ENCODE data around the gene ADAM15. TPM values are rescaled to one million over a fixed set of nuclear protein-coding genes. Genes with fewer than 3 reads are reported as not detected.

The ADAM15 gene
- total and polyA plus RNA-seq, 5 donors from 2014 or later, result 9.8 to 31.5 (median 20.6) TPM

GRCh38 chr1:155014709-155015508 is 36.2 kb upstream of the ADAM15 start:
- DNase-seq (no peak), ATAC-seq (ENCODE audit: low read depth in 2 of 2) (no peak)
- H3K4me3 ChIP-seq (ENCODE audit: low read depth, low read length), result no peak overlapping the region
- peak overlapping the region; percentile 84 for H3K27ac ChIP-seq (ENCODE audit: insufficient read depth, low read length, poor library complexity, severe bottlenecking)
- H3K4me1 Mint-ChIP-seq, result peaks cover 12 to 82% (median 59%) of the 10 kb centered on the region in 4 donors
- no peaks in the 10 kb centered on the region for H3K27me3 ChIP-seq (ENCODE audit: control insufficient read depth, insufficient read depth, low read length)
- H3K9me3 ChIP-seq (ENCODE audit: control insufficient read depth in 2 of 2, low read length in 2 of 2), result no peaks in the 10 kb centered on the region
- H3K27ac Mint-ChIP-seq, result peak overlapping the region; percentile 92 to 99 (median 92)
- peaks cover 0 to 2% (median 0%) of the 10 kb centered on the region in 7 donors for H3K9me3 Mint-ChIP-seq
- H3K4me1 ChIP-seq (ENCODE audit: control insufficient read depth, insufficient read depth, low read length, poor library complexity, severe bottlenecking), result peaks cover 86% of the 10 kb centered on the region
- no peaks in the 10 kb centered on the region for H3K27me3 Mint-ChIP-seq
- H3K4me3 Mint-ChIP-seq, result peak overlapping the region; percentile 81 to 91 (median 86)
- H3K36me3 Mint-ChIP-seq, result peaks cover 13% of the 10 kb centered on the region
- peaks cover 18% of the 10 kb centered on the region for H3K36me3 ChIP-seq (ENCODE audit: control insufficient read depth, insufficient read depth, low read length)

GRCh38 chr1:155015527-155016230 is 35.4 kb upstream of the ADAM15 start:
- Mint-ChIP-seq H3K27me3 (no peaks in the 10 kb centered on the region), H3K4me1 (peaks cover 14 to 81% (median 58%) of the 10 kb centered on the region in 4 donors), H3K9me3 (peaks cover 0 to 2% (median 0%) of the 10 kb centered on the region in 7 donors), H3K27ac (peak overlapping the region; percentile 92 to 99 (median 94)), H3K36me3 (peaks cover 12% of the 10 kb centered on the region), H3K4me3 (peak overlapping the region; percentile 62 to 89 (median 76))
- Histone ChIP-seq H3K4me1 (ENCODE audit: control insufficient read depth, insufficient read depth, low read length, poor library complexity, severe bottlenecking) (peaks cover 79% of the 10 kb centered on the region), H3K36me3 (ENCODE audit: control insufficient read depth, insufficient read depth, low read length) (peaks cover 18% of the 10 kb centered on the region), H3K9me3 (ENCODE audit: control insufficient read depth in 2 of 2, low read length in 2 of 2) (no peaks in the 10 kb centered on the region), H3K27me3 (ENCODE audit: control insufficient read depth, insufficient read depth, low read length) (no peaks in the 10 kb centered on the region), H3K27ac (ENCODE audit: insufficient read depth, low read length, poor library complexity, severe bottlenecking) (peak overlapping the region; percentile 84), H3K4me3 (ENCODE audit: low read depth, low read length) (no peak overlapping the region)
- no peak for DNase-seq
- no peak for ATAC-seq (ENCODE audit: low read depth in 2 of 2)

- Histone ChIP-seq H3K27me3 (ENCODE audit: control insufficient read depth, insufficient read depth, low read length) (no peaks in the 10 kb centered on the region), H3K4me1 (ENCODE audit: control insufficient read depth, insufficient read depth, low read length, poor library complexity, severe bottlenecking) (peaks cover 72% of the 10 kb centered on the region), H3K9me3 (ENCODE audit: control insufficient read depth in 2 of 2, low read length in 2 of 2) (no peaks in the 10 kb centered on the region), H3K27ac (ENCODE audit: insufficient read depth, low read length, poor library complexity, severe bottlenecking) (peak overlapping the region; percentile 84), H3K36me3 (ENCODE audit: control insufficient read depth, insufficient read depth, low read length) (peaks cover 18% of the 10 kb centered on the region), H3K4me3 (ENCODE audit: low read depth, low read length) (no peak overlapping the region)
- DNase-seq (peak; percentile 22 to 71 (median 36)), ATAC-seq (ENCODE audit: low read depth in 2 of 2) (no peak)
- Mint-ChIP-seq H3K4me3 (peak overlapping the region; percentile 62 to 89 (median 76)), H3K27ac (peak overlapping the region; percentile 92 to 99 (median 94)), H3K27me3 (no peaks in the 10 kb centered on the region), H3K4me1 (peaks cover 14 to 75% (median 59%) of the 10 kb centered on the region in 4 donors), H3K36me3 (peaks cover 12% of the 10 kb centered on the region), H3K9me3 (peaks cover 0 to 2% (median 0%) of the 10 kb centered on the region in 7 donors)
These were observed 34.8 kb upstream of the ADAM15 start for GRCh38 chr1:155016231-155016831.

- H3K27me3 ChIP-seq (ENCODE audit: control insufficient read depth, insufficient read depth, low read length), result no peaks in the 10 kb centered on the region
- ATAC-seq (ENCODE audit: low read depth in 2 of 2) (peak; percentile 90 to 94), DNase-seq (peak; percentile 82 to 92 (median 89))
- peak overlapping the region; percentile 71 to 89 (median 82) for H3K4me3 Mint-ChIP-seq
- peak overlapping the region; percentile 84 for H3K27ac ChIP-seq (ENCODE audit: insufficient read depth, low read length, poor library complexity, severe bottlenecking)
- H3K4me3 ChIP-seq (ENCODE audit: low read depth, low read length), result no peak overlapping the region
- peaks cover 18% of the 10 kb centered on the region for H3K36me3 ChIP-seq (ENCODE audit: control insufficient read depth, insufficient read depth, low read length)
- no peaks in the 10 kb centered on the region for H3K27me3 Mint-ChIP-seq
- peaks cover 14 to 73% (median 58%) of the 10 kb centered on the region in 4 donors for H3K4me1 Mint-ChIP-seq
- H3K27ac Mint-ChIP-seq, result peak overlapping the region; percentile 92 to 94 (median 93)
- peaks cover 12% of the 10 kb centered on the region for H3K36me3 Mint-ChIP-seq
- H3K4me1 ChIP-seq (ENCODE audit: control insufficient read depth, insufficient read depth, low read length, poor library complexity, severe bottlenecking), result peaks cover 62% of the 10 kb centered on the region
- no peaks in the 10 kb centered on the region for H3K9me3 ChIP-seq (ENCODE audit: control insufficient read depth in 2 of 2, low read length in 2 of 2)
- H3K9me3 Mint-ChIP-seq, result peaks cover 0 to 2% (median 0%) of the 10 kb centered on the region in 7 donors
These were observed 33.8 kb upstream of the ADAM15 start for GRCh38 chr1:155017041-155017945.

GRCh38 chr1:155017946-155018316 is 33.2 kb upstream of the ADAM15 start:
- no peaks in the 10 kb centered on the region for H3K27me3 ChIP-seq (ENCODE audit: control insufficient read depth, insufficient read depth, low read length)
- Mint-ChIP-seq H3K36me3 (peaks cover 12% of the 10 kb centered on the region), H3K9me3 (peaks cover 0 to 2% (median 0%) of the 10 kb centered on the region in 7 donors), H3K4me1 (peaks cover 9 to 66% (median 52%) of the 10 kb centered on the region in 4 donors), H3K27me3 (no peaks in the 10 kb centered on the region), H3K4me3 (peak overlapping the region; percentile 61 to 84 (median 76)), H3K27ac (peak overlapping the region; percentile 68 to 93 (median 69))
- H3K9me3 ChIP-seq (ENCODE audit: control insufficient read depth in 2 of 2, low read length in 2 of 2), result no peaks in the 10 kb centered on the region
- H3K4me1 ChIP-seq (ENCODE audit: control insufficient read depth, insufficient read depth, low read length, poor library complexity, severe bottlenecking), result peaks cover 56% of the 10 kb centered on the region
- no peak for ATAC-seq (ENCODE audit: low read depth in 2 of 2)
- H3K27ac ChIP-seq (ENCODE audit: insufficient read depth, low read length, poor library complexity, severe bottlenecking), result peak overlapping the region; percentile 84
- no peak for DNase-seq
- H3K4me3 ChIP-seq (ENCODE audit: low read depth, low read length), result no peak overlapping the region
- peaks cover 18% of the 10 kb centered on the region for H3K36me3 ChIP-seq (ENCODE audit: control insufficient read depth, insufficient read depth, low read length)

GRCh38 chr1:155018617-155019348 is 32.3 kb upstream of the ADAM15 start:
- peak overlapping the region in 1 of 4 donors; percentile 35 for H3K4me3 Mint-ChIP-seq
- Histone ChIP-seq H3K4me3 (ENCODE audit: low read depth, low read length) (no peak overlapping the region), H3K27ac (ENCODE audit: insufficient read depth, low read length, poor library complexity, severe bottlenecking) (no peak overlapping the region), H3K4me1 (ENCODE audit: control insufficient read depth, insufficient read depth, low read length, poor library complexity, severe bottlenecking) (peaks cover 48% of the 10 kb centered on the region), H3K27me3 (ENCODE audit: control insufficient read depth, insufficient read depth, low read length) (no peaks in the 10 kb centered on the region), H3K36me3 (ENCODE audit: control insufficient read depth, insufficient read depth, low read length) (peaks cover 18% of the 10 kb centered on the region), H3K9me3 (ENCODE audit: control insufficient read depth in 2 of 2, low read length in 2 of 2) (no peaks in the 10 kb centered on the region)
- DNase-seq, result no peak
- H3K27ac Mint-ChIP-seq, result peak overlapping the region; percentile 7 to 88 (median 82)
- peaks cover 12% of the 10 kb centered on the region for H3K36me3 Mint-ChIP-seq
- no peaks in the 10 kb centered on the region for H3K27me3 Mint-ChIP-seq
- ATAC-seq (ENCODE audit: low read depth in 2 of 2), result no peak
- peaks cover 0 to 2% (median 0%) of the 10 kb centered on the region in 7 donors for H3K9me3 Mint-ChIP-seq
- peaks cover 7 to 61% (median 45%) of the 10 kb centered on the region in 4 donors for H3K4me1 Mint-ChIP-seq
